Trophoblast cell (in vitro differentiated cells and primary cell): ENCODE measurements around the gene ZFHX3.

Source experiments
- DNase-seq, 2 donors: peaks; one replicate each; pipeline ENCODE4 v3.0.0-alpha.2; 2016
- H2AFZ ChIP-seq: 2 replicates; pipeline ENCODE4 v1.6.1; 2013; ENCODE audit warnings: low read length, moderate library complexity, mild to moderate bottlenecking; ENCODE audit not compliant: insufficient read depth, poor library complexity
- H2AK5ac ChIP-seq: 2 replicates; pipeline ENCODE4 v1.6.1; 2013; ENCODE audit warnings: mild to moderate bottlenecking, low read length
- H2BK120ac ChIP-seq: 2 replicates; pipeline ENCODE4 v1.6.1; 2013; ENCODE audit warnings: low read length, mild to moderate bottlenecking, moderate library complexity; ENCODE audit not compliant: insufficient read depth, poor library complexity
- H2BK12ac ChIP-seq: 2 replicates; pipeline ENCODE4 v1.6.1; 2013; ENCODE audit warnings: mild to moderate bottlenecking, low read length, moderate library complexity
- H2BK5ac ChIP-seq: 2 replicates; pipeline ENCODE4 v1.6.1; 2013; ENCODE audit warnings: low read length, low read depth, moderate library complexity, mild to moderate bottlenecking; ENCODE audit not compliant: poor library complexity
- H3K14ac ChIP-seq: 2 replicates; pipeline ENCODE4 v1.6.1; 2013; ENCODE audit warnings: mild to moderate bottlenecking, low read length
- H3K18ac ChIP-seq: 2 replicates; pipeline ENCODE4 v1.6.1; 2013; ENCODE audit warnings: mild to moderate bottlenecking, low read length
- H3K23ac ChIP-seq: 2 replicates; pipeline ENCODE4 v1.6.1; 2013; ENCODE audit warnings: low read length
- H3K27ac ChIP-seq: 2 replicates; pipeline ENCODE4 v1.5.1; 2013; ENCODE audit warnings: low read depth, mild to moderate bottlenecking, inconsistent platforms, low read length, moderate library complexity
- H3K27me3 ChIP-seq: 2 replicates; pipeline ENCODE4 v1.6.1; 2013; ENCODE audit warnings: inconsistent platforms, mild to moderate bottlenecking, low read length, moderate library complexity; ENCODE audit not compliant: insufficient read depth
- H3K36me3 ChIP-seq, 2 experiments: 1 replicate in 1 of 2; 2 replicates in 1 of 2; pipeline ENCODE4 v1.6.1; 2013; ENCODE audit warnings: low read length in 2 of 2, mild to moderate bottlenecking in 2 of 2, moderate library complexity in 1 of 2; ENCODE audit not compliant: insufficient read depth in 2 of 2, control insufficient read depth in 1 of 2
- H3K4ac ChIP-seq: 2 replicates; pipeline ENCODE4 v1.6.1; 2013; ENCODE audit warnings: low read depth, mild to moderate bottlenecking, low read length, moderate library complexity
- H3K4me1 ChIP-seq, 2 experiments: 1 replicate in 1 of 2; 2 replicates in 1 of 2; pipeline ENCODE4 v1.6.1; 2013; ENCODE audit warnings: low read length in 2 of 2, mild to moderate bottlenecking in 2 of 2, moderate library complexity in 1 of 2; ENCODE audit not compliant: insufficient read depth in 2 of 2, control insufficient read depth in 1 of 2
- H3K4me2 ChIP-seq: 2 replicates; pipeline ENCODE4 v1.6.1; 2013; ENCODE audit warnings: inconsistent platforms, mild to moderate bottlenecking, low read length, moderate library complexity
- H3K4me3 ChIP-seq: 2 replicates; pipeline ENCODE4 v1.5.1; 2013; ENCODE audit warnings: mild to moderate bottlenecking, low read depth, low read length, inconsistent platforms
- H3K79me1 ChIP-seq: one replicate; pipeline ENCODE4 v1.6.1; 2013; ENCODE audit warnings: low read length
- H3K79me2 ChIP-seq: 2 replicates; pipeline ENCODE4 v1.6.1; 2013; ENCODE audit warnings: low read length, mild to moderate bottlenecking; ENCODE audit not compliant: control insufficient read depth, insufficient read depth, poor library complexity
- H3K9ac ChIP-seq: 2 replicates; pipeline ENCODE4 v1.6.1; 2013; ENCODE audit warnings: mild to moderate bottlenecking, low read length
- H3K9me3 ChIP-seq: 2 replicates; pipeline ENCODE4 v1.6.1; 2013; ENCODE audit warnings: low read depth, mild to moderate bottlenecking, control low read depth, inconsistent platforms, low read length; ENCODE audit not compliant: insufficient read depth
- H4K12ac ChIP-seq: 2 replicates; pipeline ENCODE4 v1.6.1; 2013; ENCODE audit warnings: low read depth, mild to moderate bottlenecking, low read length, moderate library complexity
- H4K8ac ChIP-seq: 2 replicates; pipeline ENCODE4 v1.6.1; 2013; ENCODE audit warnings: low read depth, mild to moderate bottlenecking, low read length, moderate library complexity
- H4K91ac ChIP-seq: one replicate; pipeline ENCODE4 v1.6.1; 2013; ENCODE audit warnings: low read depth, mild to moderate bottlenecking, low read length, moderate library complexity
- WGBS: extraction: QIAGEN DNeasy Blood & Tissue Kit; methylation state at CpG from one replicate; pipeline ENCODE4 v1.1.7; 2013; ENCODE audit warnings: missing lambda C conversion rate; ENCODE audit not compliant: insufficient read length, insufficient coverage; ENCODE audit errors: extremely low coverage; 5-methylcytosine and 5-hydroxymethylcytosine counted together

ZFHX3 gene

DNA sequence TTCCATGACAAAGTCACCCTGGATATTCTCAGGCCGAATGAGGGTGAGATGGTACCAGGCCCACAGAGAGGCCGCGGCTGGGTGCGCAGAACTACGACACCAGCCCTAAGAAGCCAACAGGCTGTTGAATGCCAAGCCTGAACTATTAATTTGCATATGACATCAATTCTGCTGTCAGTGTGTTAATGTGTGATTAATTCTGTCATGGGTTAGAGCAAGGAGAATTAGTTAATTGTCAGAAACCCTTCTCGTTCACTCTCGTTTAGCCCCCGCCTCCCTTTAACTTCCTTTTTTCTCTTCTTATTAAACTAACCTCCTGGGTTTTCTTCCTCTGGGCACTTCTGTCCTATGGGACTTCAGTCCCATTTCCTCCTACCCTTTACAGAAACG lies 123.4 kb downstream of the ZFHX3 start:
- WGBS = no CpG with 5 or more reads among the region's 9 CpGs
- Histone ChIP-seq H3K4ac (no peak overlapping the region), H3K79me2 (peaks cover 2% of the 10 kb centered on the region), H3K27ac (no peak overlapping the region), H3K4me1 (peaks cover 17 to 31% of the 10 kb centered on the region in 2 experiments), H3K9me3 (no peaks in the 10 kb centered on the region), H4K8ac (no peak overlapping the region), H2BK5ac (no peak overlapping the region), H4K12ac (no peak overlapping the region), H3K79me1 (peaks cover 3% of the 10 kb centered on the region), H3K4me2 (no peak overlapping the region), H3K23ac (no peak overlapping the region), H3K14ac (no peak overlapping the region), H2AK5ac (no peak overlapping the region), H3K4me3 (no peak overlapping the region), H3K18ac (no peak overlapping the region), H3K27me3 (no peaks in the 10 kb centered on the region), H4K91ac (no peak overlapping the region), H3K36me3 (no peaks in the 10 kb centered on the region), H2AFZ (no peak overlapping the region), H2BK120ac (no peak overlapping the region), H2BK12ac (no peak overlapping the region), H3K9ac (no peak overlapping the region)
- DNase-seq = no peak

DNA sequence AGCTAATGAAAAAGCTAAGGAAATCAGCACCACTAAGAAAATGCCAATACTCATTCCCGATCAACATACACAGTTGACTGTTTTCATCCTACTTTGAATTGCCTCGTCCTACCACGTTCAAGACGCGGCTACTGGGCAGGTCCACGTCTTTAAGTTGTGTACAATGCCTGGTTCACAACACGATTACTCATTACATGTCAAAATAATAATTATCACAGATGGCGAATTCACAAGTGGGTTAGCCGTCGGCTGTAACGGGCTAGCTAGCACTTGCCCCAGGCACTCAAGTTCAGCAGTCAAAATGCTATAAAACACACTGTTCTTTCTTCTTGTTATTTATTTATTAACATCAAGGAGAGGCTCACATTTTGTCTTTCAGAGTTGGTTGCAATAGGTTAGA lies 124.2 kb downstream of the ZFHX3 start:
- no peak overlapping the region for H2BK120ac ChIP-seq
- no peak overlapping the region for H2AFZ ChIP-seq
- no peak overlapping the region for H3K4ac ChIP-seq
- H3K9me3 ChIP-seq = no peaks in the 10 kb centered on the region
- DNase-seq = no peak
- no peak overlapping the region for H3K27ac ChIP-seq
- WGBS = no CpG with 5 or more reads among the region's 11 CpGs
- H2BK12ac ChIP-seq = no peak overlapping the region
- peaks cover 17 to 26% of the 10 kb centered on the region in 2 experiments for H3K4me1 ChIP-seq
- no peak overlapping the region for H3K4me3 ChIP-seq
- H2BK5ac ChIP-seq = no peak overlapping the region
- no peak overlapping the region for H2AK5ac ChIP-seq
- no peak overlapping the region for H3K18ac ChIP-seq
- H3K4me2 ChIP-seq = no peak overlapping the region
- no peaks in the 10 kb centered on the region for H3K36me3 ChIP-seq
- peaks cover 3% of the 10 kb centered on the region for H3K79me1 ChIP-seq
- H4K12ac ChIP-seq = no peak overlapping the region
- H3K9ac ChIP-seq = no peak overlapping the region
- no peak overlapping the region for H3K14ac ChIP-seq
- peaks cover 2% of the 10 kb centered on the region for H3K79me2 ChIP-seq
- H4K91ac ChIP-seq = no peak overlapping the region
- no peak overlapping the region for H4K8ac ChIP-seq
- no peaks in the 10 kb centered on the region for H3K27me3 ChIP-seq
- H3K23ac ChIP-seq = no peak overlapping the region

DNA sequence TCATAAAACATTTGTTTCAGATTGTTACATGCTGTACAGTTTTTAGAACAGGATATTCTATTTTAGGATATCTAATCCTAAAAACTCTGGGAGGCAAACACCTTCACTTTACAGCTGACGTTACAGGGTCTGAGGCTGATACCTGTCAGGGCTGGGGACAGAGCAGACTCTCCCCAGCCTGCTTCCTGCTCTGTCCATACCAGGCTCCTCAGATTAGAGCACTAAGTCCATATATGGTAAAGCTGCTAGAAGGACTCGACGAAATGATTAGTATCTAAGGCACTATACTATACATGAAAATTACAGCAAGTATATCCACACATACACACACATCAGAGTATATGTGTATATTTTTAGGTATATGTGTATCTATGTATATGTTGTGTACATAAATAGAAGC lies 125.2 kb downstream of the ZFHX3 start:
- no peak overlapping the region for H3K27ac ChIP-seq
- no peak overlapping the region for H2BK5ac ChIP-seq
- H3K9me3 ChIP-seq = no peaks in the 10 kb centered on the region
- no peak for DNase-seq
- H3K79me1 ChIP-seq = peaks cover 3% of the 10 kb centered on the region
- no peak overlapping the region for H3K18ac ChIP-seq
- no peak overlapping the region for H2AK5ac ChIP-seq
- H3K4me1 ChIP-seq = peaks cover 17 to 23% of the 10 kb centered on the region in 2 experiments
- H3K36me3 ChIP-seq = no peaks in the 10 kb centered on the region
- H3K23ac ChIP-seq = no peak overlapping the region
- H3K4me3 ChIP-seq = no peak overlapping the region
- H3K27me3 ChIP-seq = no peaks in the 10 kb centered on the region
- H3K9ac ChIP-seq = no peak overlapping the region
- H3K14ac ChIP-seq = no peak overlapping the region
- no peak overlapping the region for H3K4me2 ChIP-seq
- H4K12ac ChIP-seq = no peak overlapping the region
- H3K4ac ChIP-seq = no peak overlapping the region
- H3K79me2 ChIP-seq = peaks cover 2% of the 10 kb centered on the region
- no peak overlapping the region for H2AFZ ChIP-seq
- H4K8ac ChIP-seq = no peak overlapping the region
- H4K91ac ChIP-seq = no peak overlapping the region
- no peak overlapping the region for H2BK12ac ChIP-seq
- no CpG with 5 or more reads among the region's 3 CpGs for WGBS
- H2BK120ac ChIP-seq = no peak overlapping the region

DNA sequence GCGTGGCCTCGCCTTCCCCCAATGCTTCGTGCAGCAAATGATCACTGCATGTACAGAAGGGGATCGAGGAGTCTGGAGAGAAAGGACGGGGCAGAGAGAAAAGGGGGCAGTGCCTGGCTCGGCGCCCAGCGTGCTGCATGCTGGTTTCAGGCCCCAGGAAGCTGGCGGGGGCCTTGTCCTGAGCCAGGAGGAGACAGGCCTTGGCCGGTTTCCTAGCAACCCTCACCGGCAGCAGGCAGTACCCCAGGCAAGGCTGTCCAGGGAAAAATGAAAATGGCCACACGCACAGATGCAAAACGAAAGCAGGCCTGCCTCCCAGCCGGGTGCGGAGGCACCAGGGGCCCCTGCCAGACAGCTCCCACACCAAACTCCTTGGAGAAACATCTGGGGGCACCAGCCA lies 126.3 kb downstream of the ZFHX3 start:
- whole genome bisulfite sequencing = no CpG with 5 or more reads among the region's 15 CpGs
- no peak overlapping the region for H2AFZ ChIP-seq
- no peaks in the 10 kb centered on the region for H3K9me3 ChIP-seq
- no peak overlapping the region for H3K27ac ChIP-seq
- no peaks in the 10 kb centered on the region for H3K36me3 ChIP-seq
- H3K4ac ChIP-seq = peak overlapping the region; percentile 15
- no peak overlapping the region for H4K12ac ChIP-seq
- H3K14ac ChIP-seq = no peak overlapping the region
- no peak overlapping the region for H2BK120ac ChIP-seq
- no peak overlapping the region for H2BK12ac ChIP-seq
- no peaks in the 10 kb centered on the region for H3K79me2 ChIP-seq
- H4K8ac ChIP-seq = no peak overlapping the region
- H3K9ac ChIP-seq = no peak overlapping the region
- H3K4me1 ChIP-seq = peaks cover 13 to 18% of the 10 kb centered on the region in 2 experiments
- H3K18ac ChIP-seq = peak overlapping the region; percentile 51
- no peak for DNase-seq
- peak overlapping the region; percentile 14 for H3K4me3 ChIP-seq
- no peak overlapping the region for H4K91ac ChIP-seq
- peaks cover 3% of the 10 kb centered on the region for H3K79me1 ChIP-seq
- no peaks in the 10 kb centered on the region for H3K27me3 ChIP-seq
- no peak overlapping the region for H2BK5ac ChIP-seq
- no peak overlapping the region for H3K23ac ChIP-seq
- H2AK5ac ChIP-seq = no peak overlapping the region
- no peak overlapping the region for H3K4me2 ChIP-seq
